ENCODE measurements around the gene SLC32A1. TPM values are rescaled to one million over a fixed set of nuclear protein-coding genes. Genes with fewer than 3 reads are reported as not detected.

SLC32A1 gene
- polyA plus RNA-seq, 3 donors = 1.2 to 2.1 (median 1.4) TPM

GRCh38 chr20:38748861-38749149 lies 24.5 kb downstream of the SLC32A1 start:
- DNase-seq (ENCODE audit: low read depth in 3 of 3, low spot score in 2 of 3) = no peak

- no peak for DNase-seq (ENCODE audit: low read depth in 3 of 3, low spot score in 2 of 3)
Measured at GRCh38 chr20:38751360-38751976, 27.2 kb downstream of the SLC32A1 start.

- DNase-seq (ENCODE audit: low read depth in 3 of 3, low spot score in 2 of 3) = no peak
Measured at GRCh38 chr20:38752029-38752428, 27.7 kb downstream of the SLC32A1 start.

GRCh38 chr20:38754924-38755323 lies 30.6 kb downstream of the SLC32A1 start:
- no peak for DNase-seq (ENCODE audit: low read depth in 3 of 3, low spot score in 2 of 3)

- DNase-seq (ENCODE audit: low read depth in 3 of 3, low spot score in 2 of 3) = no peak
Measured at GRCh38 chr20:38755324-38755910, 31.1 kb downstream of the SLC32A1 start.

- no peak for DNase-seq (ENCODE audit: low read depth in 3 of 3, low spot score in 2 of 3)
Measured at GRCh38 chr20:38757145-38757775, 33.0 kb downstream of the SLC32A1 start.

- DNase-seq (ENCODE audit: low read depth in 3 of 3, low spot score in 2 of 3) = no peak
Measured at GRCh38 chr20:38759106-38759505, 34.8 kb downstream of the SLC32A1 start.

- DNase-seq (ENCODE audit: low read depth in 3 of 3, low spot score in 2 of 3) = no peak
Measured at GRCh38 chr20:38760978-38761377, 36.7 kb downstream of the SLC32A1 start.

- no peak for DNase-seq (ENCODE audit: low read depth in 3 of 3, low spot score in 2 of 3)
Measured at GRCh38 chr20:38762174-38762573, 37.9 kb downstream of the SLC32A1 start.

GRCh38 chr20:38763616-38764015 lies 39.3 kb downstream of the SLC32A1 start:
- DNase-seq (ENCODE audit: low read depth in 3 of 3, low spot score in 2 of 3) = no peak

- no peak for DNase-seq (ENCODE audit: low read depth in 3 of 3, low spot score in 2 of 3)
Measured at GRCh38 chr20:38764567-38765318, 40.5 kb downstream of the SLC32A1 start.

- DNase-seq (ENCODE audit: low read depth in 3 of 3, low spot score in 2 of 3) = no peak
Measured at GRCh38 chr20:38766071-38766470, 41.8 kb downstream of the SLC32A1 start.

GRCh38 chr20:38769376-38770295 lies 45.4 kb downstream of the SLC32A1 start:
- DNase-seq (ENCODE audit: low read depth in 3 of 3, low spot score in 2 of 3) = no peak

- DNase-seq (ENCODE audit: low read depth in 3 of 3, low spot score in 2 of 3) = no peak
Measured at GRCh38 chr20:38770546-38770945, 46.3 kb downstream of the SLC32A1 start.

- no peak for DNase-seq (ENCODE audit: low read depth in 3 of 3, low spot score in 2 of 3)
Measured at GRCh38 chr20:38770970-38771369, 46.7 kb downstream of the SLC32A1 start.

- no peak for DNase-seq (ENCODE audit: low read depth in 3 of 3, low spot score in 2 of 3)
Measured at GRCh38 chr20:38771621-38772020, 47.3 kb downstream of the SLC32A1 start.

GRCh38 chr20:38774167-38774566 lies 49.9 kb downstream of the SLC32A1 start:
- DNase-seq (ENCODE audit: low read depth in 3 of 3, low spot score in 2 of 3) = no peak

- DNase-seq (ENCODE audit: low read depth in 3 of 3, low spot score in 2 of 3) = no peak
Measured at GRCh38 chr20:38776363-38776762, 52.1 kb downstream of the SLC32A1 start.
